Astrocyte of the spinal cord (primary cell): ENCODE measurements around the gene SMG7.

ENCODE experiments used
- DNase-seq: peaks from one replicate; pipeline ENCODE4 v3.0.0; 2011; ENCODE audit warnings: low read depth, low spot score
- H3K4me3 ChIP-seq: 2 replicates; pipeline ENCODE4 v1.5.1; 2011; ENCODE audit warnings: low read depth, mild to moderate bottlenecking, low read length, moderate library complexity
- CTCF ChIP-seq: IDR thresholded peaks from 2 replicates; pipeline ENCODE4 v1.5.1; 2012; ENCODE audit warnings: low read depth, mild to moderate bottlenecking, low read length, inconsistent platforms
- in situ Hi-C: cut with HindIII; loops from 2 replicates; pipeline ENCODE4 v1.10.0; 2017; ENCODE audit warnings: low sequenced_read_pairs

Gene SMG7

GRCh38 chr1:183467687-183468086 is 4.6 kb upstream of the SMG7 start:
- TF ChIP-seq CTCF = no peak
- in situ Hi-C loops = no loop called here
- no peak for DNase-seq
- H3K4me3 ChIP-seq = no peak overlapping the region

GRCh38 chr1:183470147-183470960 is 1.9 kb upstream of the SMG7 start:
- H3K4me3 ChIP-seq = peak overlapping the region; percentile 93
- peak; percentile 77 for DNase-seq
- in situ Hi-C loops = no loop called here
- peak; percentile 54 for TF ChIP-seq CTCF

GRCh38 chr1:183470961-183471742 is 1.1 kb upstream of the SMG7 start:
- peak overlapping the region; percentile 93 for H3K4me3 ChIP-seq
- in situ Hi-C loops = no loop called here
- DNase-seq = peak; percentile 81
- TF ChIP-seq CTCF = no peak

- in situ Hi-C loops = no loop called here
- no peak for TF ChIP-seq CTCF
- H3K4me3 ChIP-seq = peak overlapping the region; percentile 93
- DNase-seq = peak; percentile 99
Measured at GRCh38 chr1:183471743-183472487, 384 bp upstream of the SMG7 start.

- no peak for DNase-seq
- in situ Hi-C loops = no loop called here
- no peak for TF ChIP-seq CTCF
- H3K4me3 ChIP-seq = peak overlapping the region; percentile 93
Measured at GRCh38 chr1:183473217-183473536, 878 bp downstream of the SMG7 start.

GRCh38 chr1:183476081-183476480 is 3.8 kb downstream of the SMG7 start:
- no peak for TF ChIP-seq CTCF
- no peak overlapping the region for H3K4me3 ChIP-seq
- no peak for DNase-seq
- in situ Hi-C loops = no loop called here
